IMR-90 (cell line): Measurements from ENCODE around the gene RASSF4. TPM values are rescaled to one million over a fixed set of nuclear protein-coding genes. Genes with fewer than 3 reads are reported as not detected.
A peak's percentile ranks its signal among the peaks of the same experiment; 100 is the strongest.

ENCODE experiments used
- ATAC-seq: fragments of 200-7000 bp; cut with Tn5 transposase; 2 replicates; pipeline ENCODE4 v1.9.1; 2020; ENCODE audit warnings: low read depth, mild to moderate bottlenecking, moderate library complexity
- BruUV-seq: library from RNA; stranded (reverse); fragments of 400-500 nt; replicated peaks from 2 replicates; lab custom pipeline; 2021; lab: Mats Ljungman, UMichigan
- CTCF ChIA-PET: fragments of 300-600 bp; formaldehyde crosslinking; extraction: SDS; loops from one replicate; lab custom pipeline; 2021; ENCODE audit warnings: antibody characterized with exemption; lab: Yijun Ruan, JAX
- POLR2A ChIA-PET: fragments of 300-600 bp; sonication (Branson Sonifier 250); formaldehyde crosslinking; loops from one replicate; lab custom pipeline; 2022; ENCODE audit warnings: antibody characterized with exemption; ENCODE audit not compliant: unreplicated experiment; lab: Charles Lee
- DNase-seq: peaks from one replicate; pipeline ENCODE4 v3.0.0; 2013
- H2AFZ ChIP-seq: replicated peaks from 2 replicates; pipeline ENCODE3; 2013; ENCODE audit warnings: low read length, mild to moderate bottlenecking; ENCODE audit not compliant: poor library complexity
- H2AK5ac ChIP-seq: 2 replicates; pipeline ENCODE4 v1.6.1; 2013; ENCODE audit warnings: low read depth, low read length, inconsistent platforms
- H2AK9ac ChIP-seq: replicated peaks from 2 replicates; pipeline ENCODE3; 2013; ENCODE audit warnings: mild to moderate bottlenecking, low read depth, low read length, moderate library complexity; ENCODE audit not compliant: poor library complexity
- H2BK120ac ChIP-seq: 2 replicates; pipeline ENCODE4 v1.6.1; 2013; ENCODE audit warnings: low read depth, low read length, inconsistent platforms
- H2BK15ac ChIP-seq: 3 replicates; pipeline ENCODE4 v1.6.1; 2013; ENCODE audit warnings: low read depth, low read length, inconsistent platforms
- H2BK20ac ChIP-seq: 2 replicates; pipeline ENCODE4 v1.6.1; 2013; ENCODE audit warnings: low read depth, mild to moderate bottlenecking, inconsistent platforms, low read length, moderate library complexity
- H2BK5ac ChIP-seq: 2 replicates; pipeline ENCODE4 v1.6.1; 2013; ENCODE audit warnings: mild to moderate bottlenecking, low read depth, low read length, inconsistent platforms; ENCODE audit not compliant: poor library complexity, severe bottlenecking
- H3K14ac ChIP-seq: replicated peaks from 2 replicates; pipeline ENCODE4 v1.6.1; 2013; ENCODE audit warnings: low read depth, low read length, inconsistent platforms
- H3K18ac ChIP-seq: 2 replicates; pipeline ENCODE4 v1.6.1; 2013; ENCODE audit warnings: low read depth, low read length, control low read depth
- H3K23ac ChIP-seq: 2 replicates; pipeline ENCODE4 v1.6.1; 2013; ENCODE audit warnings: low read depth, low read length, inconsistent platforms
- H3K27ac ChIP-seq: 2 replicates; pipeline ENCODE4 v1.5.1; 2013; ENCODE audit warnings: mild to moderate bottlenecking, control low read depth, low read length; ENCODE audit not compliant: insufficient read depth
- H3K27me3 ChIP-seq: 2 replicates; pipeline ENCODE4 v1.6.1; 2013; ENCODE audit warnings: low read length; ENCODE audit not compliant: control insufficient read depth, insufficient read depth
- H3K36me3 ChIP-seq: 2 replicates; pipeline ENCODE4 v1.6.1; 2013; ENCODE audit warnings: low read length, mixed read lengths; ENCODE audit not compliant: control insufficient read depth, insufficient read depth
- H3K4ac ChIP-seq: 2 replicates; pipeline ENCODE4 v1.6.1; 2013; ENCODE audit warnings: low read depth, low read length, inconsistent platforms
- H3K4me1 ChIP-seq: 2 replicates; pipeline ENCODE4 v1.6.1; 2013; ENCODE audit warnings: low read length, mixed read lengths; ENCODE audit not compliant: control insufficient read depth, insufficient read depth
- H3K4me2 ChIP-seq: 2 replicates; pipeline ENCODE4 v1.6.1; 2013; ENCODE audit warnings: low read depth, mild to moderate bottlenecking, control low read depth, low read length, moderate library complexity
- H3K4me3 ChIP-seq: 2 replicates; pipeline ENCODE4 v1.5.1; 2013; ENCODE audit warnings: low read depth, mild to moderate bottlenecking, control low read depth, low read length, moderate library complexity; ENCODE audit not compliant: insufficient read depth
- H3K56ac ChIP-seq: 2 replicates; pipeline ENCODE4 v1.6.1; 2013; ENCODE audit warnings: low read length, inconsistent platforms; ENCODE audit not compliant: insufficient read depth; ENCODE audit errors: extremely low read depth
- H3K79me1 ChIP-seq, 2 experiments: 2 replicates each; pipeline ENCODE4 v1.6.1; 2013; ENCODE audit warnings: low read length in 2 of 2, inconsistent platforms in 1 of 2, low read depth in 1 of 2
- H3K9ac ChIP-seq: 2 replicates; pipeline ENCODE4 v1.6.1; 2013; ENCODE audit warnings: low read depth, low read length, control low read depth
- H3K9me1 ChIP-seq: 2 replicates; pipeline ENCODE4 v1.6.1; 2013; ENCODE audit warnings: low read length, inconsistent platforms; ENCODE audit not compliant: insufficient read depth
- H3K9me3 ChIP-seq: 2 replicates; pipeline ENCODE4 v1.6.1; 2013; ENCODE audit warnings: low read length; ENCODE audit not compliant: control insufficient read depth, insufficient read depth
- H4K20me1 ChIP-seq: 2 replicates; pipeline ENCODE4 v1.6.1; 2013; ENCODE audit warnings: low read length, inconsistent platforms; ENCODE audit not compliant: insufficient read depth
- H4K5ac ChIP-seq: 2 replicates; pipeline ENCODE4 v1.6.1; 2013; ENCODE audit warnings: mild to moderate bottlenecking, low read depth, low read length, control low read depth
- H4K8ac ChIP-seq, 2 experiments: 2 replicates each; pipeline ENCODE4 v1.6.1; 2013; ENCODE audit warnings: low read depth in 2 of 2, low read length in 2 of 2, control low read depth in 1 of 2, inconsistent platforms in 1 of 2
- H4K91ac ChIP-seq: 2 replicates; pipeline ENCODE4 v1.6.1; 2013; ENCODE audit warnings: low read depth, low read length, inconsistent platforms; ENCODE audit not compliant: insufficient read depth
- MAZ ChIP-seq: IDR thresholded peaks from 2 replicates; pipeline ENCODE4 v1.6.1; 2012; ENCODE audit warnings: low read depth, mild to moderate bottlenecking, low read length, improper control_type of control experiment, moderate library complexity, borderline replicate concordance
- WGBS, 2 experiments: methylation state at CpG; one replicate each; pipeline versions ENCODE4 v1.1.5 to v1.1.7; 2013; ENCODE audit warnings: missing lambda C conversion rate in 2 of 2; ENCODE audit not compliant: insufficient read length in 1 of 2; ENCODE audit errors: extremely low coverage in 2 of 2; 5-methylcytosine and 5-hydroxymethylcytosine counted together
- dilution Hi-C: fragments of 300-500 bp; cut with HindIII; formaldehyde crosslinking; loops from one replicate; pipeline ENCODE4 v1.14.3; 2018; ENCODE audit warnings: low sequenced_read_pairs; ENCODE audit not compliant: unreplicated experiment
- in situ Hi-C: fragments of 300-500 bp; cut with MboI; formaldehyde crosslinking; loops from 3 replicates; pipeline ENCODE4 v1.14.3; 2019; ENCODE audit warnings: low sequenced_read_pairs, inconsistent platforms, mixed read lengths
- intact Hi-C: fragments of 100-400 bp; cut with micrococcal nuclease; formaldehyde crosslinking; loops from 2 replicates; pipeline ENCODE4 v1.10.0; 2022
- polyA plus RNA-seq, 3 experiments: library from polyadenylated mRNA; depleted of rRNA; stranded (reverse); fragments of >200 nt; gene quantifications; 2 replicates each; pipeline ENCODE4 v1.2.3, GENCODE V29; 2012; ENCODE audit warnings: low replicate concordance in 1 of 3
- total RNA-seq: library from RNA; depleted of rRNA; stranded (reverse); fragments of >200 nt; gene quantifications from 2 replicates; pipeline ENCODE4 v1.2.3, GENCODE V29; 2012

RASSF4 gene
- total and polyA plus RNA-seq, 2 of the 4 experiments (the other 2 are of a cell fraction), result 5.9 to 8.6 TPM

- CTCF ChIA-PET, result no interaction called here
- no peak for DNase-seq
- intact Hi-C loops, result no loop called here
Measured at GRCh38 chr10:44960482-44961229, 1.1 kb downstream of the RASSF4 start.

More at GRCh38 chr10:44960482-44961229, 1.1 kb downstream of the RASSF4 start:
- peak overlapping the region; percentile 15; the same call in 1 of the 2 replicates for H3K4ac ChIP-seq
- peak overlapping the region; percentile 97 for H3K4me2 ChIP-seq
- H2BK5ac ChIP-seq, result no peak overlapping the region
- peak overlapping the region; percentile 70 for H2AK9ac ChIP-seq
- H3K23ac ChIP-seq, result peak overlapping the region; percentile 41; the same call in 1 of the 2 replicates
- WGBS, 2 experiments, result 71% methylated on average over 2 of the region's 7 CpGs; no CpG with 5 or more reads in 1 of the 2 experiments
- peak overlapping the region; percentile 21 for H3K9ac ChIP-seq
- H2AK5ac ChIP-seq, result no peak overlapping the region; the same call in 1 of the 2 replicates
- H4K91ac ChIP-seq, result no peak overlapping the region
- no peaks in the 10 kb centered on the region for H3K27me3 ChIP-seq
- POLR2A ChIA-PET, result no interaction called here
- peak overlapping the region in 1 of 2 experiments; percentile 2; a peak in 1 of 4 replicates for H4K8ac ChIP-seq
- H2AFZ ChIP-seq, result peak overlapping the region; percentile 96
- H3K9me3 ChIP-seq, result peaks cover 2% of the 10 kb centered on the region; the same call in 1 of the 2 replicates
- peaks cover 7% of the 10 kb centered on the region; the same call in 1 of the 2 replicates for H3K36me3 ChIP-seq
- TF ChIP-seq MAZ, result no peak
- H4K5ac ChIP-seq, result no peak overlapping the region
- ATAC-seq, result no peak
- no peak overlapping the region for H3K56ac ChIP-seq
- H3K9me1 ChIP-seq, result peaks cover 11% of the 10 kb centered on the region
- no peak overlapping the region; the same call in 1 of the 2 replicates for H3K4me3 ChIP-seq
- peaks cover 11 to 27% of the 10 kb centered on the region in 2 experiments; a peak in 3 of 4 replicates for H3K79me1 ChIP-seq
- H3K18ac ChIP-seq, result no peak overlapping the region
- dilution Hi-C loops, result no loop called here
- BruUV-seq, result no TSS peak
- peaks cover 22% of the 10 kb centered on the region for H3K4me1 ChIP-seq
- no peak overlapping the region for H2BK120ac ChIP-seq
- H2BK20ac ChIP-seq, result no peak overlapping the region
- in situ Hi-C loops, result no loop called here
- no peaks in the 10 kb centered on the region for H4K20me1 ChIP-seq
- H2BK15ac ChIP-seq, result no peak overlapping the region
- no peak overlapping the region for H3K14ac ChIP-seq
- no peak overlapping the region for H3K27ac ChIP-seq
